NCI-H345 treated with DMSO at 0.1 percent for 48 hours (cell line): Measurements from ENCODE around the gene LRRC3C.
"Not testable (repeated sequence)": the region's sequence is repeated elsewhere in the genome, so short reads cannot be mapped to it uniquely, and the experiment has no call there.

Source experiments
- DNase-seq: peaks from one replicate; lab custom pipeline; 2025; ENCODE audit not compliant: unreplicated experiment; lab: John Stamatoyannopoulos, UW

Gene LRRC3C

GRCh38 chr17:39946551-39947330 lies 19.2 kb downstream of the LRRC3C start:
- no peak for DNase-seq

- DNase-seq: not testable (repeated sequence)
Observed at GRCh38 chr17:39948489-39948828, 20.9 kb downstream of the LRRC3C start.

GRCh38 chr17:39949028-39949427 lies 21.5 kb downstream of the LRRC3C start:
- DNase-seq: no peak

GRCh38 chr17:39950871-39951348 lies 23.4 kb downstream of the LRRC3C start:
- DNase-seq: no peak

GRCh38 chr17:39951924-39952679 lies 24.6 kb downstream of the LRRC3C start:
- no peak for DNase-seq

GRCh38 chr17:39952680-39953470 lies 25.3 kb downstream of the LRRC3C start:
- peak; percentile 81 for DNase-seq

GRCh38 chr17:39953471-39953888 lies 25.9 kb downstream of the LRRC3C start:
- DNase-seq: no peak

GRCh38 chr17:39954876-39955275 lies 27.3 kb downstream of the LRRC3C start:
- no peak for DNase-seq

GRCh38 chr17:39955726-39956225 lies 28.2 kb downstream of the LRRC3C start:
- DNase-seq: no peak

- DNase-seq: no peak
Observed at GRCh38 chr17:39960524-39961041, 33.1 kb downstream of the LRRC3C start.

GRCh38 chr17:39962642-39963220 lies 35.2 kb downstream of the LRRC3C start, which contains the start of gene GSDMA:
TSS of gene GSDMA (plus strand) at chr17:39963004. CDS start at chr17:39965688, 2,684 bp downstream.
- DNase-seq: no peak

- no peak for DNase-seq
Observed at GRCh38 chr17:39963829-39964228, 36.3 kb downstream of the LRRC3C start.

GRCh38 chr17:39965017-39965699 lies 37.6 kb downstream of the LRRC3C start:
- DNase-seq: no peak

- DNase-seq: no peak
Observed at GRCh38 chr17:39966771-39967170, 39.2 kb downstream of the LRRC3C start.

- DNase-seq: no peak
Observed at GRCh38 chr17:39968761-39969160, 41.2 kb downstream of the LRRC3C start.

- no peak for DNase-seq
Observed at GRCh38 chr17:39969375-39969774, 41.8 kb downstream of the LRRC3C start.

GRCh38 chr17:39970157-39970692 lies 42.7 kb downstream of the LRRC3C start:
- no peak for DNase-seq

GRCh38 chr17:39971076-39971603 lies 43.6 kb downstream of the LRRC3C start:
- no peak for DNase-seq

- DNase-seq: no peak
Observed at GRCh38 chr17:39972271-39972670, 44.7 kb downstream of the LRRC3C start.
